ENCODE results near the gene SEMA5B.

SEMA5B gene

DNA sequence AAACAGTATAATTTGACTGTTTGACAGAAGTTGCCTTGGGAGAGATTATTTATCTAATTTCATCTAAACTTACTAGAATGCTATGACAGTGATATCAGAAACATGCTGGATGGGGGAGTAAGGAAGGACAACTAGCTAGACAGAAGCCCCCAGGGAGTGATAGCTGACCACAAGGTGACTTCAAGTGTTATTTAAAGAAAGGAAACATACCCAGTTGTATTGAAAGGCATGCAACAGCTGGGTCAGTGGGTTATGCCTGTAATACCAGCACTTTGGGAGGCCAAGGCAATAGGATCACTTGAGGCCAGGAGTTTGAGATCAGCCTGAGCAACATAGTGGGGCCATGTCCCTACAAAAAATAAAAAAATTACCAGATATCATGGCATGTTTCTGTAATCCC, 163.1 kb downstream of the SEMA5B start:
- in situ Hi-C loops (cut with HindIII; ENCODE audit: low sequenced_read_pairs) = no loop called here

GRCh38 chr3:122862381-122862780, 165.2 kb downstream of the SEMA5B start:
- in situ Hi-C loops (cut with HindIII; ENCODE audit: low sequenced_read_pairs) = no loop called here

Measured in DLD1 (cell line).